Activated T-cell treated with anti-CD3 and anti-CD28 coated beads, Interleukin-2, amount 50 U/mL, for 72 hours (primary cell): Measurements from ENCODE around the gene KIAA0513. TPM values are rescaled to one million over a fixed set of nuclear protein-coding genes. Genes with fewer than 3 reads are reported as not detected.
"Not testable (repeated sequence)": the region's sequence is repeated elsewhere in the genome, so short reads cannot be mapped to it uniquely, and the experiment has no call there.

Experiments
- ATAC-seq, 2 donors: fragments of 150-1000 bp; cut with Tn5 transposase; replicated peaks in 1 of 2; 2 replicates each; pipeline ENCODE4 v1.10.0; 2021; ENCODE audit warnings: moderate library complexity in 2 of 2, mild to moderate bottlenecking in 1 of 2
- DNase-seq, 2 donors: peaks; one replicate each; pipeline ENCODE4 v3.0.0; 2021 to 2022; ENCODE audit warnings: mixed read lengths in 1 of 2
- H3K27ac Mint-ChIP-seq: one replicate; pipeline ENCODE4 v1.8.0; 2022; ENCODE audit warnings: mild to moderate bottlenecking, moderate library complexity, mixed read lengths
- H3K27me3 Mint-ChIP-seq: one replicate; pipeline ENCODE4 v1.8.0; 2022; ENCODE audit warnings: low read depth, mixed read lengths
- H3K36me3 Mint-ChIP-seq, 2 donors: one replicate each; pipeline ENCODE4 v1.8.0; 2022; ENCODE audit warnings: mixed read lengths in 2 of 2, mild to moderate bottlenecking in 1 of 2; ENCODE audit not compliant: insufficient read depth in 2 of 2
- H3K4me1 Mint-ChIP-seq: one replicate; pipeline ENCODE4 v1.8.0; 2022; ENCODE audit warnings: low read depth, mixed read lengths
- H3K4me3 Mint-ChIP-seq, 2 donors: one replicate each; pipeline ENCODE4 v1.8.0; 2022; ENCODE audit warnings: mild to moderate bottlenecking in 2 of 2, mixed read lengths in 2 of 2, moderate library complexity in 2 of 2
- H3K9me3 Mint-ChIP-seq, 2 donors: one replicate each; pipeline ENCODE4 v1.8.0; 2022; ENCODE audit warnings: mixed read lengths in 2 of 2
- total RNA-seq, 2 donors: library from RNA; stranded (reverse); gene quantifications; one replicate each; pipeline ENCODE4 v1.2.3, GENCODE V29; 2022

KIAA0513 gene
- total RNA-seq, 2 donors from 2014 or later, result 10.6 to 14.5 TPM

GRCh38 chr16:85120006-85120340 is 92.4 kb downstream of the KIAA0513 start:
- H3K4me1 Mint-ChIP-seq, result peaks cover 8% of the 10 kb centered on the region
- no peak overlapping the region for H3K4me3 Mint-ChIP-seq
- H3K9me3 Mint-ChIP-seq, result no peaks in the 10 kb centered on the region
- no peaks in the 10 kb centered on the region for H3K27me3 Mint-ChIP-seq
- H3K27ac Mint-ChIP-seq, result no peak overlapping the region
- no peak for DNase-seq
- H3K36me3 Mint-ChIP-seq, result no peaks in the 10 kb centered on the region
- no peak for ATAC-seq

- H3K27ac Mint-ChIP-seq, H3K27me3 Mint-ChIP-seq, H3K9me3 Mint-ChIP-seq, ATAC-seq, DNase-seq, H3K4me3 Mint-ChIP-seq, H3K36me3 Mint-ChIP-seq: not testable (repeated sequence)
- peaks cover 18% of the 10 kb centered on the region for H3K4me1 Mint-ChIP-seq
Observed at GRCh38 chr16:85123441-85123840, 95.8 kb downstream of the KIAA0513 start.

DNA sequence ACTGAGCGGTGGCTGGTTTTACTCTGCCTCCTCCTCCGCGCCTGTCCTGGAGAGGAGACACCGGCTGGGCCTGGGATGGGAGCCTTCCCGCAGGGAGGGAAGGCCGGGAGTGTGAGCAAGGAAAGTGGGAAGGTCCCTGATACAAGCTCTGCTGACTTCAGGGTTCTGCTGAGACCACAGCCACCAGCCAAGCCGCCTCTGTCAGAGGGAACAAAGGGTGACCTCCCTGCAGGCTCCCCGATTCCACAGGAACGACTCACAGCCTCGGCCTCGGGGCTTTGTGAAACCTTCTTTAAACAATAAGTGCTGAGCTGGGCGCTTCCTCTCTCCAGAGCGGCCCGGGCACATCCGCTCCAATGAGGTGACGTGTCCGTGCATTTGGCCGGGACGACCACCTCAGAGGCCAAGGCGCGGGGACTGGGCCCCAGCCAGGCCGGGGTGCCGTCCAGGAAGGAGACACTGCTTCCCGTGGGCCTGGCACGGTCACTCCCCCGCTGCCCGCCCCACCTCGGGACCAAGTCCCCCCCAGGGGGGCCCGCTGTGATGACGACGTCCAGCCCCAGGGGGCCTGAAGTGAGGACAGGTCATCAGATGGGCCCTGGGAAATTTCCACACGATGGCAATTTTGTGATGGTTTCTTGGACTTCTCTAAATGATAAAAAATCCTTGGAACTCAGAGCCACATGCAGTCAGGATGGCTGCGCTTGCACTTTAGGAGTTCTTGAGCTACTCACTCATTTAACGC is 96.5 kb downstream of the KIAA0513 start:
- H3K4me1 Mint-ChIP-seq, result peaks cover 18% of the 10 kb centered on the region
- no peak overlapping the region for H3K4me3 Mint-ChIP-seq
- H3K27me3 Mint-ChIP-seq, result no peaks in the 10 kb centered on the region
- H3K9me3 Mint-ChIP-seq, result peaks cover 0 to 1% of the 10 kb centered on the region in 2 donors
- H3K27ac Mint-ChIP-seq, result no peak overlapping the region
- no peak for DNase-seq
- H3K36me3 Mint-ChIP-seq, result no peaks in the 10 kb centered on the region
- no peak for ATAC-seq

DNA sequence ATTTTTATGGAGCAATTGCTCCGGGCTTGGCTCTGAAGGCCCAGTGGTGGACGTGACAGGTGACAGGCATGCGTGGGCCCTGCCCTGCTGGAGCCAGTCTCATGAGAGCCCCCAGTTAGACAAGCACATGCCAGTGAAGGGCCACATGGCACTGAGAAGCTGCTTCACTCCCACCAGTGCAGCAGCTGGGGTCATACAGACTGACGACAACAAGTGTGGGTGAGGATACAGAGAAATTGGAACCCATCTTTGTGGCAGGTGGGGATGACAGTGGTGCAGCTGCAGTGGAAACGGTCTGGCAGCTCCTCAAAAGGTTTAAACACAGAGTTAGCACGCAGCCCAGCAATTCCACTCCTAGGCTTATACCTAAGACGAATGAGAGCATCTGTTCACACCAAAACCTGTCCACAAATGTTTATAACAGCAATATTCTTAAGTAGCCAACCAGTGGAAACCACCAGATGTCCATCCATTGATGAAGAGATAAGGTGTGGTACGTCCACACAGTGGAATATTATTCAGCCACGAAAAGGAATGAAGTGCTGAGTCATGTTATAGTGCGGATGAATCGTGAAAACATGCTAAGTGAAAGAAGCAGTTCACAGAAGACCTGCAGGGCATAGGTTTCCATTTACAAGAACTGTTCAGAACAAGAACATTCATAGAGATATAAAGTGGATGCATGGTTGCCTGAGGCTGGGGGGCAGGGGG is 97.2 kb downstream of the KIAA0513 start:
- H3K27me3 Mint-ChIP-seq, result no peaks in the 10 kb centered on the region
- no peak for ATAC-seq
- no peaks in the 10 kb centered on the region for H3K36me3 Mint-ChIP-seq
- H3K4me3 Mint-ChIP-seq, result no peak overlapping the region
- DNase-seq, result no peak
- H3K27ac Mint-ChIP-seq, result no peak overlapping the region
- H3K9me3 Mint-ChIP-seq, result peaks cover 0 to 1% of the 10 kb centered on the region in 2 donors
- peaks cover 18% of the 10 kb centered on the region for H3K4me1 Mint-ChIP-seq

- Mint-ChIP-seq H3K4me3 (no peak overlapping the region), H3K4me1 (peaks cover 18% of the 10 kb centered on the region), H3K9me3 (peaks cover 0 to 1% of the 10 kb centered on the region in 2 donors), H3K27me3 (no peaks in the 10 kb centered on the region), H3K36me3 (no peaks in the 10 kb centered on the region), H3K27ac (no peak overlapping the region)
- DNase-seq, result no peak
- ATAC-seq, result no peak
Observed at GRCh38 chr16:85125570-85126393, 98.2 kb downstream of the KIAA0513 start.

GRCh38 chr16:85126394-85126704 is 98.8 kb downstream of the KIAA0513 start:
- no peak for ATAC-seq
- H3K4me3 Mint-ChIP-seq, result no peak overlapping the region
- no peak overlapping the region for H3K27ac Mint-ChIP-seq
- H3K36me3 Mint-ChIP-seq, result no peaks in the 10 kb centered on the region
- no peaks in the 10 kb centered on the region for H3K27me3 Mint-ChIP-seq
- peaks cover 18% of the 10 kb centered on the region for H3K4me1 Mint-ChIP-seq
- DNase-seq, result no peak
- peaks cover 0 to 1% of the 10 kb centered on the region in 2 donors for H3K9me3 Mint-ChIP-seq

DNA sequence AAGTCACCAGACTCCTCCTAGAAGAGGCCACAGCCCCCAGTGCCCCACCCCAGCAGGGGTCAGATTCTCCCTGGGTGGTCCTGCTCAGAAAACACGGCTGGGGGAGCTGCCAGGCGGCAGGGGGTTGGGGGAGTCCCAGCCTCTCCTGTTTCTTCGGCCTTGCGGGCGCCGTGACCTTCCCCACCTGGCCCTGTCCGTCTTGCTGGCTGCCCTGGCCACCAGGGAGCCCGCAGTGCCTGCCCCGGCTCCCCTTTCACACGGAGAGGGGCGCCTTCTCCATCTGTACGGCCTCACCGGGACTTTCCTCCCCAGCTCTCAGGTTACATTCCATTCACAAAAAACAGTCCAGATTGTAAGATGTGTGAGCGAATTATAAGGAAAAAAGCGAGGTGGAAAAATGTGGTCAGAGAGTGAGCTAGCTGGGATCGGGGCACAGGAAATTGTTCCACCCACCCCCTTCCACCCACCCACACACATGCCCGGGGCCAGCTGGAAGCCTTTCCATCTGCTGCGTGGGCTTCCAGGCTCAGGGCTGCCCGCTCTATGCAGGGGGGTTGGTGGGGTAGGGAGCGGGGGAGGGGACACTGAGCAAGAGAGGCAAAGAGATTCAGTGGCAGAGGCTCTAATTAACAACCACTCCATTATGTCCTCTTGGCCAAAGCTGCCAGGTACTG is 99.2 kb downstream of the KIAA0513 start:
- no peak for DNase-seq
- Mint-ChIP-seq H3K9me3 (peaks cover 0 to 1% of the 10 kb centered on the region in 2 donors), H3K27me3 (no peaks in the 10 kb centered on the region), H3K27ac (no peak overlapping the region), H3K4me1 (peaks cover 18% of the 10 kb centered on the region), H3K36me3 (no peaks in the 10 kb centered on the region), H3K4me3 (peak overlapping the region in 1 of 2 donors; percentile 40)
- peak in 1 of 2 donors; percentile 20 for ATAC-seq

GRCh38 chr16:85127379-85127723 is 99.8 kb downstream of the KIAA0513 start:
- DNase-seq (no peak), ATAC-seq (no peak)
- Mint-ChIP-seq H3K36me3 (no peaks in the 10 kb centered on the region), H3K4me3 (peak overlapping the region in 1 of 2 donors; percentile 48), H3K27me3 (no peaks in the 10 kb centered on the region), H3K9me3 (peaks cover 0 to 1% of the 10 kb centered on the region in 2 donors), H3K27ac (no peak overlapping the region), H3K4me1 (peaks cover 18% of the 10 kb centered on the region)

- H3K27ac Mint-ChIP-seq, result no peak overlapping the region
Observed at GRCh38 chr16:85128079-85128837, 100.7 kb downstream of the KIAA0513 start.

GRCh38 chr16:85129876-85130704 is 102.5 kb downstream of the KIAA0513 start:
- no peaks in the 10 kb centered on the region for H3K27me3 Mint-ChIP-seq
- no peaks in the 10 kb centered on the region for H3K36me3 Mint-ChIP-seq
- peaks cover 13% of the 10 kb centered on the region for H3K4me1 Mint-ChIP-seq
- no peak overlapping the region for H3K4me3 Mint-ChIP-seq
- DNase-seq (no peak), ATAC-seq (no peak)
- no peak overlapping the region for H3K27ac Mint-ChIP-seq
- H3K9me3 Mint-ChIP-seq, result peaks cover 0 to 1% of the 10 kb centered on the region in 2 donors

More at GRCh38 chr16:85128079-85128837, 100.7 kb downstream of the KIAA0513 start:
- H3K4me1 Mint-ChIP-seq, result peaks cover 18% of the 10 kb centered on the region
- ATAC-seq, result no peak
- no peaks in the 10 kb centered on the region for H3K36me3 Mint-ChIP-seq
- H3K27me3 Mint-ChIP-seq, result no peaks in the 10 kb centered on the region
- peaks cover 0 to 1% of the 10 kb centered on the region in 2 donors for H3K9me3 Mint-ChIP-seq
- DNase-seq, result no peak
- no peak overlapping the region for H3K4me3 Mint-ChIP-seq

DNA sequence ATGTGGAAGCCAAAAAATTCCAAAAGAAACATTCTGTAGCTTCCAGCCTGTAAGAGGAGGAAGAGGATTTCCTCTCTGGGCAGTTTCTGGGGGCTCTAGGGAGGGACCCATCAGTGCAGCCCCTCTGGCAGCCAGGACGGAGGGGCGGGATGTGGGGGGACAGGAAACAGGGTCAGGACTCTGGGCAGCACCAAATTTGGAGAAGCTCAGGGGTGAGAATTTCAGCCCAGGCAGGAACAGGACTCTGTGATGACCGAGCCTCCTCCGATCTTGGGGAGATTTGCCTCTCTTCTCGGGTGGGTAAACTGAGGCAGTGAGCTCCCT is 103.1 kb downstream of the KIAA0513 start:
- Mint-ChIP-seq H3K36me3 (no peaks in the 10 kb centered on the region), H3K4me1 (peaks cover 13% of the 10 kb centered on the region), H3K9me3 (no peaks in the 10 kb centered on the region), H3K27ac (no peak overlapping the region), H3K4me3 (no peak overlapping the region), H3K27me3 (peaks cover under 1% of the 10 kb centered on the region)
- no peak for ATAC-seq
- DNase-seq, result no peak
